Measurements from ENCODE around the gene STARD7.
"Not testable (repeated sequence)": the region's sequence is repeated elsewhere in the genome, so short reads cannot be mapped to it uniquely, and the experiment has no call there.

Gene STARD7

GRCh38 chr2:96208143-96209010 lies at the start of gene STARD7:
Gene STARD7, minus strand, starts transcription at chr2:96208827. Its CDS starts 393 bp downstream, at chr2:96208434.
- peak; percentile 99 for DNase-seq

- not testable (repeated sequence) for DNase-seq
Observed at GRCh38 chr2:96257744-96258143, 49.1 kb upstream of the STARD7 start.

- DNase-seq, result no peak
Observed at GRCh38 chr2:96256611-96257113, 48.0 kb upstream of the STARD7 start.

GRCh38 chr2:96254571-96254970 lies 45.9 kb upstream of the STARD7 start:
- DNase-seq, result no peak

GRCh38 chr2:96253006-96253405 lies 44.4 kb upstream of the STARD7 start:
- no peak for DNase-seq

- no peak for DNase-seq
Observed at GRCh38 chr2:96252526-96252925, 43.9 kb upstream of the STARD7 start.

GRCh38 chr2:96251721-96252292 lies 43.2 kb upstream of the STARD7 start:
- DNase-seq, result peak; percentile 39

GRCh38 chr2:96250188-96250587 lies 41.6 kb upstream of the STARD7 start:
- DNase-seq, result no peak

GRCh38 chr2:96249654-96250053 lies 41.0 kb upstream of the STARD7 start:
- no peak for DNase-seq

GRCh38 chr2:96248624-96249023 lies 40.0 kb upstream of the STARD7 start:
- DNase-seq, result no peak

- DNase-seq, result no peak
Observed at GRCh38 chr2:96247896-96248295, 39.3 kb upstream of the STARD7 start.

GRCh38 chr2:96247009-96247408 lies 38.4 kb upstream of the STARD7 start:
- DNase-seq, result no peak

- DNase-seq, result no peak
Observed at GRCh38 chr2:96245609-96246390, 37.2 kb upstream of the STARD7 start.

- no peak for DNase-seq
Observed at GRCh38 chr2:96243843-96244242, 35.2 kb upstream of the STARD7 start.

- no peak for DNase-seq
Observed at GRCh38 chr2:96241900-96242611, 33.4 kb upstream of the STARD7 start.

GRCh38 chr2:96241227-96241626 lies 32.6 kb upstream of the STARD7 start:
- DNase-seq, result peak; percentile 22

- no peak for DNase-seq
Observed at GRCh38 chr2:96240341-96241038, 31.9 kb upstream of the STARD7 start.

- DNase-seq, result no peak
Observed at GRCh38 chr2:96239745-96240264, 31.2 kb upstream of the STARD7 start.

GRCh38 chr2:96239091-96239490 lies 30.5 kb upstream of the STARD7 start:
- no peak for DNase-seq

GRCh38 chr2:96238266-96238665 lies 29.6 kb upstream of the STARD7 start:
- no peak for DNase-seq

GRCh38 chr2:96236882-96237281 lies 28.3 kb upstream of the STARD7 start:
- DNase-seq, result no peak

GRCh38 chr2:96233880-96234316 lies 25.3 kb upstream of the STARD7 start:
- no peak for DNase-seq
